GM18867 (cell line): ENCODE measurements around the gene TBC1D9.

Source experiments
- ATAC-seq: cut with Tn5 transposase; IDR thresholded peaks from one replicate; pipeline ENCODE4 v1.9.1; 2021; ENCODE audit warnings: mild to moderate bottlenecking, moderate library complexity; ENCODE audit not compliant: unreplicated experiment

TBC1D9 gene

DNA sequence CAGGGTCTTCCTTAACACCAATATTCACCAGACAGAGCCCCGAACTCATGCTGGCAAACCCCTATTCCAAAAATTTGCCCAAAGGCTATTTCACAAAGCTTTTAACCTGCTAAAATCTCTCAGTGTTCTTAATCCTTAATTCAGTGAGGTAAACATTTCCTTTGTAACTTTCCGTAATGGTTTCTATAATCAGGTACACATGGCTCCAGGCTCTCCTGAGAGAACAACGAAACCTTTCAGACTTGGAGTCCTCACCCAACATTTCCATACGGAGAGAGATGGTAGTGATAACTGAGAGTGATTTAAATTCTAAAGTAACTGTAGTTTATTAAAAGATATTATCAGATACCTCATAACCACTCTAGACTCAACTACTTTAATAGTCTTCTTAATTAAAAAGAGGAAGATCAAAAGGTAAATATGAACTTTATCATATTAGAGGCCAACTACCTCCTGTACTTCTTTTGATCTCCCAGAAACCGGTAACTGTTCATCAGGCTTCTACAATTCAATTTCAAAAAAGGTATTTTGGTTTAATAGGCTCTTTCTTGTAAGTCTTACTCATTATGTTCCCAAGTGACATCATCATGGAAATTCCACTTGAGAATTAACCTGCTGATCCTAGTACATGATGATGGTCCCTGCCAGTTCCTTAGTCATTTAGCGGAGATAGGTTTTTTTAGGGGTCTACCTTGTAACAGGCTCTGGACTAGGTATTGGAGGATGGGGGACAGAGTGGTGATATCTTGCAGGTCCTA lies 96.1 kb downstream of the TBC1D9 start:
- ATAC-seq, result no peak

DNA sequence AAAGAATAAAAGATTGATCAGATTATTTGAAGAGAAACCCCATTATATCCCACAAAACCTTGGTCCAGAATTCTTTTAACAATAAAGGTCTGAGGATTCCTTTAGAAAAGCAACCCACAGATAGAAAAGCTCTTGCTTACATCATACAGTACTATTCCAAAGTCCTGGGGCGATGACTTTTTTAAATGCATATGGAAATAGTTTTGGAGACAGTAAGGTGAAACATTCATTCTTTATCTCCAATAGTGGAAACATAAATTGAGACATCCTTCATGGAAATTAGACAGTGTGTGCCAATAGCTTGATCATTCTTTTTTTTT lies 101.7 kb downstream of the TBC1D9 start:
- no peak for ATAC-seq

DNA sequence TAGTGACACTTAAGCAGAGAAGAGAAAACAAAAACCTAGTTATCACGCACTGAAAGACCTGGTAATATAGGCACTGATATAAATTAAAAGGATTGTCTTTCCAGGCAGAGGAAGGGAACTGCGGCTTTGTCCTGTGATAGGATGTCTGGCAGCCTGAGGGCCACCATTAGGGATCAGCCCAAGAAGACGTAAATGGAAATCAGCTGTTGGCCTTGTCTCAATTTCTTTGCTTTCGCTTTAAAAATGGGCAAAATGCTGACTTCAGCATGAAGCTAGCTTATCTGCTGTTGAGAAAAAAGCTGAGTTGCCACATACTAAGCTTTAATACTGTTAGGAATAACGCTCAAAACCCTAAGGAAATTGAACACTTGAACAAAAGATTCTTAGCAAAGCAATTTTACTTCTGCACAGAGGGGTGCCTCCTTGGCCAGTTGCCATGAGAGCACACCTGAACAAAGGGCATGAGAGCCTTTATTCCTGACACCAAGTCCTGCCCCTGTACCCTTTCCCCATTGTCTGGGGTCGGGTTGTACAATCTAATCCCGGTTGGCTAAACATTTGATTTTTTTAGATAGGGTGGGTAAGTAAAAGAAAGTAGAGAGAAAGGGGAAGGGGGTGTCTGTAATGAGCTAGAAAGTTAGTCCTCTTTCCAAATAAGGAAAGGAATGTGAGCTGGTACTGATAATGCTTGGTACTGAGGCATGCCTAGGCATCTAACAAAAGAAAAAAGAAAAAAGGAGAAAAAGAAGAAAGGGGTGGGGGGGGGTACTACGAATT lies 102.3 kb downstream of the TBC1D9 start:
- no peak for ATAC-seq

DNA sequence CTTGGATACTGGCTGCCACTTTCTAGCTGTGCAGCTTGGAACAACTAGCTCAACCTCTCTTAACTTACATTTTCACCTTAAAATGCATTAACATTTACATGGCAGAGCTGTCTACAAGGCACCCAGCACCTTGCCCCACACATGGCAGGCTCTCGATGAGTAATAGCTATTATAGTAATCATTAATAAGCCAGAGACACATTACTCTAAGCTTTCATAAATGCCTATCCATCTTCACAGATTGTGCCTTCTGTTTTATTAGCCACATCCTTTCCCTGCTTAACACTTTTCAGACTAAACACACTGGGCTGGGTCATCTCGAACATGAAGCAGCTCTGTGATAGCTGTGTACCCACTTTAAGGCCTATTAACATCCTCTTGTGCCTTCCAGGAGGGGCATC lies 103.6 kb downstream of the TBC1D9 start:
- ATAC-seq, result no peak

DNA sequence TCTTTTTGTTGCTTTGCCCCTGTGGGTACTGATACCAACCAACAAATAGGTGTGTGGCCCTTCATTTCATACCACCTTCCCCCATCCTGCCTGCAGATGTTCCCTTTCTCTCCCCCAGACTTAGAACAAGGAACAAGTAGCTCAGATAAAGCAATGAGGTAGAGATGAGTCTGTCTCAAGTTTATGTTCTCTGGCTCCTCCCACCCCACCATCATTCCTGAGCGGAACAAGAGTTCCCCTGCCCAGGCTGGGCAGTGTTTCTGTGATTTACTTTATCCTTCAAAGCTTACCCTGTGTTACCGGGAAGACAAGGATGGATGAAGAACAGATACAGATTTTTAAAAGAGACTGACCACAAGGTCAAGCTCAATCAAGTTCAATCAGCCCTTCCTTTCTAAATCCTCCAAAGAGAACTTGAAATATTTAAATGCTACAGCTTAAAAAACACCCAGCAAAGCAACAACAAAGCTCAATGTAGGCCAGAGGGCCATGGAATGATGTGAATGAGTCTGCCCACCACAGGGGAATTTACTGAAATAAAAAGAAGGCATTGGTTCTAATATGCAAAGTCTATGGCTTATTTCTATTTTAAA lies 107.4 kb downstream of the TBC1D9 start:
- no peak for ATAC-seq

GRCh38 chr4:140645614-140646412 lies 110.4 kb downstream of the TBC1D9 start:
- ATAC-seq, result no peak

GRCh38 chr4:140645196-140645595 lies 111.0 kb downstream of the TBC1D9 start:
- no peak for ATAC-seq

DNA sequence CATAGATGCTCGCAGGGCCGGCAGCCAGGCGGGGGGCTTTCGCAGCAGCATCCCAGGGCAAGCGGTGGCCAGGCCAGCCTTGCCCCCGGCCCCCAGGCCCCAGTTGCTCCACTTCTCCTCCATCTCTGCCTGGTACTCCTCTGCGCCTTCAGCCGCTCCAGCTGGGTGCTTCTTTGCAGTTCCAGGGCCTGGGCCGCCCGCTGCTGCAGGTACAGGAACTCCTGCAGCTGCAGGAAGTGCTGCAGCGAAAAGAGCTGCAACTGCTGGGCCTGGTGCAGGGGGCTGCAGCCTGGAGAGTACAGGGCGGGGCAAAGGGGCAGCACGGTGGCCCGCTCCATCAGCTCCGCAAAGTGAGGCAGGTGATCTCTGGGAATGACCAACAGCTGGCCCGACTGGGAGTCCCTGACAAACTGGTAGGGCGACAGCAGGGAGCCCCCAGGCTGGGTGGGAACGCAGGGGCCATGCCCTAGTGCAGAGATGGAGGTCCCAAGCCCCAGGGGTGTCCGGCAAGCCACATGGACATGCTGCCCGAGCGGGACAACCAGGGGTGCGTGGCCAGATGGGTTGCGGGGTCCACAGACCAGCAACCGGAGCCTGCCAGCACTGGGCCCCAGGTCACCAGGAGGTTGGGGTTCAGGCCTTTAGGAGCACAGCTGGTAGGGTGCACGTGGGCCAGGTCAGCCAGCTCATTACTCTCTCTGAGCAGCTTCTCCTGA lies 111.6 kb downstream of the TBC1D9 start:
- ATAC-seq, result no peak

DNA sequence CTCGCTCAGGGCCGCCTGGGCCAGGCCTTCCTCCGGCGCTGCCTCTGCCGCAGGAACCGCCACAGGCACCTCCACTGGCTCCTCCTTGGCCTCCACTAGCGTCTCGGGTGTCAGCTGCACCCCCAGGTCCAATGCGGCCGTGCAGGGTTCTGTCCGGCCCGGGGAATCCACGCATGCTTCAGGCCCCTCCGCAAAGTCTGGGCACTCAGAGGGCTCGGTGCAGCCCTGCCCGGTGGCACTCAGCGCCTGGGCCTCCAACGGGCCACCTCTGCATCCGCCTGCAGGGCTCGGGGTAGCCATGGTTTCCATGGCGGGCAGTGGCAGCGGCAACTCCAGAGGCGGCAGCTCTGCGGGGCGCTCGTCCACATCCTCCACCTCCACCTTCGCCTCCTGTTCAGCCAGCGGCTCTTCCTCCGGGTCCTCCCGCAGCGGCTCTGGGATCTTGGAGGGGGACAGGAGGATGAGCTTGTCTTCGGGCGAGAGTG lies 112.6 kb downstream of the TBC1D9 start:
- no peak for ATAC-seq

GRCh38 chr4:140642674-140643437 lies 113.3 kb downstream of the TBC1D9 start:
- ATAC-seq, result no peak

DNA sequence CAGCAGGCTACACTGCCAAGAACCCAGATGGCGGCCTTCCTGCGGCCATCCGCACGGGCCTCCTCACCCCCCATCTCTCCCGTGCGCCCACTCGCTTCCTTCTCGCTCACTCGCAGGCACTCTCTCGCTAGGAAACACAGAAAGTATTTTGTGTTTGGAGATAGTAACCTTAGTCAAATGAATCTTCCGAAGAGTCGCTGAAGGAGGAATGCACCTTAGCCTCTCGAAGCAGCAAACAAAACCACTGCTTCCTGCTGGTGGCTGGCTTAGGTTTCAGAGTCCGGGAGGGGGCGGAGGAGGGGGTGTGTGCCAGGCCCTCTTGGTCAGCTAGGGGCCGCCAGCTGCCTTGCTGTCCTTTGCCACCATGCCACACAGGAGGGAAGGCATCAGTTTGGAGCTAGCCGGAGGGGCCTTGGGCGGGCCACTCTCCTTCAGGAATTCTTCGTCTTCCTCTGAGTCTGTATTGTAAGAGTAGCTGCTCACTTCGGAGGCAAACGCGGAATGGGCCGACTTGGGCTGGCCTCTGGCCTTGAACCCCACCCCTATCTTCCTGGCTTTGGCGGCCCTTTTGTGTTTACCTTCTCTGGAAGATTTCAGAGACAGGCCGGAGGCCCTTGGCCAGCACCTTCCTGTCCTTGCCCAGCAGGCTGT lies 114.3 kb downstream of the TBC1D9 start:
- ATAC-seq, result no peak

GRCh38 chr4:140641105-140641555 lies 115.1 kb downstream of the TBC1D9 start:
- no peak for ATAC-seq

DNA sequence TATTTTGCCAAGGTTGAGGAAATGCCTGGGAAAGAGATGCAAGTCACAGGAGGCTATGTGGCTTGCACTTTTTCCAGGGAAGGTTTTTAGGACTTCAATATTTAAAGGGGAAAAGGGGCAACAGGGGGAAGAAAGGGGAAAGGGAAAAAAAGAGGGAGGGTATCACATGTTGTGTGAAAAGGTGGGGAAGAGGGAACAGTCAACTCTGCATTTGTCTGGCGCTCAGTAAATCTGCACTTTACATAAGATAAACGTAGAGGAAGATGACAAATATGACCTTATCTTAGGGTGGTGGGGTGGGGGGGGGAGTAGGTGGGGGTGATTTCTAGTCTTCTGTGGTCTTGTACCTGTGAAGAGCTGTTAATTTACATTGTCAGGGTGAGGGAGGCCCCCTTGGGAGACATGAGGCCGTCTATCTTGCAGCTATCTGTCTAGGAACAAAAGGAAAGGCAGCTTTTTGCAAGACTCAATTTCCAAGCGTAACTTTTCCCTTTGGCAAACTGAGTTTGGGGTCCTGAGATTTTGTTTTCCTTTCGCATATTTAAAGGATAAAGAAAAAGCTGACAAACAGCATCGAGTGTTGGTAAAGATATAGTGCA lies 115.9 kb downstream of the TBC1D9 start:
- no peak for ATAC-seq

DNA sequence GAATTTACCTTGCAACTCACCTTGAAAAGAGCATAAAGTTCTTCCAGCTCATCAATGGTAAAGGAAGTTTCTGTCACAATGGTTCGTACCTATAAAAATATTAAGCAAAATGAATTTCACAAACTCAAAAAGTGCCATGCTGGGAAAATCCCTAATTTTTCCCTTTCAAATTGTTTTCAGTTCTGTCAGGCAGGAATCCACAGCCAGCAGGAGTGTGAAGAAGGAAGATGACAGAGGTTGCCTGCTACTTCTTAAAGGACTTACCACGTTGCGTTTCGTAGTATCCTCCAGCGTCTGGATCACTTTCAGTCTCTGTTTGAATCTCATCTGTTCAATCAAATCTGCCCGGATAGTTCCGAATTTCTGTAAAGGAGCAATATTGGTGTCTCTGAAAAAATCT lies 117.1 kb downstream of the TBC1D9 start:
- ATAC-seq, result no peak

- peak; percentile 92 for ATAC-seq
Measured at GRCh38 chr4:140637836-140638235, 118.3 kb downstream of the TBC1D9 start.

GRCh38 chr4:140635606-140636005 lies 120.6 kb downstream of the TBC1D9 start:
- no peak for ATAC-seq

DNA sequence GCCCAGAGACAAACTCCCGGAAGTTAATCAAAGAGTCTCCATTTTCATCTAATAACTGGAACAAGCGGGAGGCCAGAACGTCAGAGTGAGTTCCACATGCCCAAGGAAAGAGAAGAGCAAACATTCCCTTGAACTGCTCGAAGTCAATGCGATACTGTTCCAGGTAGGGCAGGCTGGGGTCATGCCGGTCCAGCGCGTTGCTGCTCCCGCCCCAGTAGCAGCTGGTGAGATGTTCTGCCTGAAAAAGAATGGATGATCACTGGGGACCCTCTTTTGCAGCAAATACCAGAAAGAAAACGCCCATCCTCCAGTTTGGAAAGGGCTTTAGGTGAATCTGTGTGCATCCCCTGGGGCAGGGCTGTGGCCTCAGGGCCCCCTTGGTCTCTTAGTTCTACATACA lies 122.2 kb downstream of the TBC1D9 start:
- no peak for ATAC-seq

GRCh38 chr4:140633124-140633523 lies 123.1 kb downstream of the TBC1D9 start:
- no peak for ATAC-seq

DNA sequence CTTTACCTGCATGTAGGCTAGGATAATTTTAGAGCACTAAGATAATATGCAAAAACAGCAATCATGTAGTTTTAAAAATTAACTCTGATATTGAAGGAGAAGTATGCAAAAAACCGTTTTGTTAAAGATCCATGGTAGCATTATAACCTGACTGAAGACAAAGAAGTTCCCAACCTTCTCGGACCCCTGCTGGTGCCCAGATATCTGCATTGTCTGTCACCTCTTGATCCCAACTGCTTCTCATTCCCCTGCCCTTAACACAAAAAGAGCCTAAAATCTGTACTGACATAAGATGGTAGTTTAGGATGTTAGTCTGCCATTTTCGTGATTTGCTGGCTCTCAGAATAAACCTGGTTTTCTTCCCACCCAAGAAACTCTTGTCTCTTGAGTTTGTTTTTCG lies 125.9 kb downstream of the TBC1D9 start:
- ATAC-seq, result no peak
